Measurements from ENCODE around the gene VLDLR. TPM values are rescaled to one million over a fixed set of nuclear protein-coding genes. Genes with fewer than 3 reads are reported as not detected.
A peak's percentile ranks its signal among the peaks of the same experiment; 100 is the strongest.

VLDLR gene
- total RNA-seq, 1 donor from 2014 or later: 49.7 TPM

DNA sequence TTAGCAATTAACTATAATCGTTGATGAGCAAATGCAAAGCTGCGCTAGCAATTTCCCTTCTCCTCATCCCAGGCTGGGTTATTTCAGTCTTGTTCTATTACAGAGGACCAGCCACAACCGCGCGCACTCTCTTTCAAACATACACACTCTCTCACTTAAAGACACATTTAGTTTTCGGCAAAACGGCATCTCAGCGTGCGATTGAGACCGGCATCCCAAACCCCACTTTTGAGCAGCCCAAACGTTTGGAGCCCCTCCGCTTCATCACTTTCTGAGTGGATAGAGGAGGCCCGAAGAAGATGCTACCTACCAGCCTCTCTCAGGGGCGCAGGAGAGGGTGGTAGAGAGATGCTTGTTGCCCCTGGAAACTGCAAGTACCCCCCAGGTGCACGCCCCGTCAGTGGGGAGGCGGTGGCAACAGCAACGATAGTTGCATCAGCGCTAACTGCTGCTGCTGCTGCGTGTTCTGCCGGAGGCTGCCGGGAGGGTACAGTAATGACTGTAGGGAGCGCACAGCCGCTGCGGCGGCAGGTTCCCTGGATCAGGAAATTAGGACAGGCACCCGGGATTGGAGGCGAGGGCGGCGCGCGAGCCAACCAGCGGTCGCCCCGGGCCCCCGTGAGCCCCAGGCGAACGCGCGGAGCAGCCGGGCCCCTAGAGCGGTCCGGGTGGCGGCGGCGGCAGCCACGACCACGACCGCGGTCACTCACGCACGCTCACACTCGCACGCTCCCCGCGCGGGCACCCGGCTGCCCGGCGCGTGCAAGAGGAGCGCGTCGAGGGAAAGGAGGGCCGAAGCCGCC is 467 bp upstream of the VLDLR start:
- peak in 1 of 2 donors; percentile 57 for DNase-seq (ENCODE audit: low spot score in 2 of 2)
- no peak for FAIRE-seq

DNA sequence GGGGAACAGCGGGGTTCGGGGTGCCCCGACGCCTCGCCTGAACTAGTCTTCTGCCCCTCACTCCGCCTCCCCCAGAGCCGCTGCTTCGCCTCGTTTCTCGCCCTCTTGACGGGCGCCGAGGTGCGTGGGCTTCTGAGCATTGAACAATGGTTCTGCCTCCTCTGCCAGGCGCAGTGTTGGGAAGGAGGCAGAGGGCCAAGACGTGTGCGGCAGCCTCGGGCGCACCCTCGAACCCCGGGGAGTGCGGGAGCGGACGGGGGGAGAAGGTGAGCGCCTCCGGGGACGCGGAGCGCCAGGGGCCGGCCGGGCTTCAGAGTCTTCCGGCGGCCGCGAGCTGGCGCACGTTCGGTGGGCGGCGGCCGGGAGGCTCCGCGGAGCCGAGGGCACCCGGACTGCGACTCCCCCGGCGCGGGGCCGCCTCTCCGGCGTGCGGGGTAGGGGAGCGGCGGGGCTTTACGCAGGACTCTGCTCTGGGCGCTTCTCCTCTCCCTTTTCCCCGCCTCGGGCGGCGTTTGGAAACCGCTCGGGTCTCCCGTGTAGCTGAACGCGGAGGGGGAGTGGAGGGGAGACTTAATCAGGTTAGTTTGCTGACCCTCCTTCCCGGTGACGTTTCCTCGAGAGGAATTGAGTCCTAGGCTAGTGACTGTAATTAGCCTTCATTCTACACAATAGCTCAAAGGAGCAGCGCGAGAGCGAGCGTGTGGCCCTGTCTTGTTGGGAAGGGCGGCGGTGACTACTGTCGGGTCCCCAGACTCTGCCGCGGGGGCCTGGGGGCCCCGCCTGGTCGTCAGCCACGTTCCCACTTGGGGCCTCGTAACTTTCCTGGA is 1.1 kb downstream of the VLDLR start:
- FAIRE-seq (no peak), DNase-seq (ENCODE audit: low spot score in 2 of 2) (peak in 1 of 2 donors; percentile 25)

DNA sequence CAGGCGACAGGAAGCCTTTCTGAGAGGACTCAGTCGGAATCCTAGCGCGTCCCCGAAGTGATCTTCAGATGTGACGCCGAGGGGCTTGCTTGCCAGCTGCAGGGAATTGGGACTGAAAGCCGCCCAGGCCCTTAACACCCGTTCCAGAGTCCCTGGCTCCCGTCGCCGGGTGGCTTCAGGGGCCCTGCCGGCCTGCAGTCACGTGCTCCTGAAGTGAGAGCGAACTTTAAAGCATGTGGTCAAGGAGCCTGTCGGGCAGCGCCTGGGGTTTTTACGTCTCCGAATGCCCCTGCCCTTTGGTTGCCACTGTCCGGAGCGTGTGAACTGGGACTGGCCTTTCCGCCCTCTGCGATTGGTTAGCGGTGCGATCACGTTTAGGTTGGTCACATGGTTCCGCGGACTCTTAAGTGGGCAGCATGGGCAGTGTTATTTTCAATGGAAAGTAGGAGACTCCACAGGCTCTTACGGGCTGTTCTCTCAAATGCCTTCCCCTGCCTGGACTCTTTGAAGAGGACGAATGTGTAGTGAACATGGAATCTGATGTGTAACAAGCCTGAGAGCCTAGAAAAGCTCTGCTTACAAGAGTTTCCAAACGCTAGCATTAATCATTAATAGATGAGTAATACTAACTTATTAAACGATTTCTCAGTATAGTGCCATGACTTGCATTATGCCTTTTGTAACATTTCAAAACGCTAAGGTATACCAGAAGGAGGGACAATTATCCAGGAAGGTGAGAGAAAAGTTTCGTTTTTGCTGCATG is 1.9 kb downstream of the VLDLR start:
- FAIRE-seq (no peak), DNase-seq (ENCODE audit: low spot score in 2 of 2) (peak; percentile 43 to 70)

DNA sequence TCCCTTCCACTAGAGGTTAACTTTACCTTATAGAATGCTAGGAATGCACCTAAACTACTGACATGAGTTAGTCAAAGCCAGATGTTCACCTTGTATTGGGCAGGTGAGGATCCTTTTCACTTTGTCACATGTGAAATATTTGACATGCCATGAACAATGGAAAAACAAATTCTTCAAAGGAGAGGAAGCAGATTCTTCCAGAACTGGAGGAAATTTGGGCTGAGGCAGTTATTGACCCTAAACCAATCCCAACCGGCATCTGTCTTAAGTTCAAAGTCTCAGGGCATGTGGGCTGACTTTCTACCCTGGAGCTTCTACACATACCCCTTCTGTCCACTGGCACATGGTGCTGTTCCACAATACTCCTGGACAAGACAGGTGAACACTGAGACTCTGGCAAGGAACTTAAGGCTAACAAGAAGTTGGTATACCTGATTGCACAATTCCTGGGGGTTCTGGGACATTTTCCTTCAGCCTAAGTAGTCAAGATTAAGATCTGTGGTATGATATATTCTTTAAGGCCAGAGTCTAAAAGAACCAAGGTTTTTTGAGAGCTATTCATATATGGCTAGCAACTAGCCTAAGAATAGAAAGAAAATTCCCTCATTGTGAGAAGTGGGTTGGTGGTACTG is 2.6 kb downstream of the VLDLR start:
- FAIRE-seq: no peak

DNA sequence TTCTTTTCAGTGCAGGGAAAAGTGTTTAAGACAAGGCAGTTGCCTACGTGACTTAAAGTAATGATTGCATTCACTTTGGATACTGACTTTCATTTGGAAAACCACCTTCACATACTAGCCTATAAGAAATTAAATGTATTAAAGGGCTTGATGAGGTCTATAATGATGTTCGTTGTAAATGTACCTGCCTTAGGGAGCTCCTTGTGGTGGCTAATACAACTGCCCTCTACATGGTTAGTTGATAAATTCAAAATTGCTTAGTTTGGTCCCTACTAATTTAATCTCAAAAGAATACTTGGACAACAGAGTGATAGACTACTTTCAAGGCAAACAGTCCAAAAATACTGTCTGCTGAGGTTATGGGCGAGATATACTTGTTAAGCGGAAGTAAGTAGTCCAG is 3.8 kb downstream of the VLDLR start:
- no peak for FAIRE-seq
- no peak for DNase-seq (ENCODE audit: low spot score in 2 of 2)

More for the DNA sequence above, 2.6 kb downstream of the VLDLR start:
- DNase-seq (ENCODE audit: low spot score in 2 of 2): no peak

DNA sequence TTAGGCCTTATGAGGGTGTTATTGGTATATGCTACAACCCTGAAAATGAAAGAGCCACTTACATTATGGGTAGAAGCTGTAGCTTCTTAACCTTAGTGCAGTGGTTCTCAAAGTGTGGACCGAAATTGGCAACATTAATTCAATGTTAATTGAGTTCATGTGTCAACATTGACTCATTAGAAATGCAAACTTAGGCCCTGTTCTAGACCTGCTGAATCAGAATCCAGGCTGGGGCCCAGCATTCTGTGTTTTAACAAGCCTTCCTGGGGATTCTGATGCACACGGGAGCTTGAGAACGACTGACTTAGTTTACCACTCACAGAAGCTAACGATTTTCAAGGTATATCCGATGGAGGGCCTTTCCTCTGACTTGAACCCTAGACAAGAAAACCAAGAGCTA is 7.3 kb downstream of the VLDLR start:
- DNase-seq (ENCODE audit: low spot score in 2 of 2): no peak
- FAIRE-seq: no peak

DNA sequence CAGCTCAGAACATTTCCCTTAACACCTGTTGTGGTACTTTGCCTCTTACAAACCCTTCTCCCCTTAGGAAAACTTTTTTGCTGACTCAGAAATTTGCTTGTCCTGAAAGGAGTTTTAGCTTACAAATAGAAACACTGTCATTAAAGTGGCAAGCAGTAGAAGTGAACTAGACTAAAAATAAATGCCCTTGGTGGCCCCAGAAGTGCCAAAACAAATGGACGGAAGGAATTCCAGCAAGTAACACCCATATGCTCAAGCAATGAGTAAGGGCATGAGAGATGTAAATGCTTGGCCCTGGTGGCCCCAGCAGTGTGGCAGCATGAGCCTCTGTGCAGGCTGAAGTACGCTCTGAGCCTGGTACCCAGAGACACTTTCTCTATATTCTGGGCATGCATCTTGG is 8.6 kb downstream of the VLDLR start:
- FAIRE-seq: no peak

DNA sequence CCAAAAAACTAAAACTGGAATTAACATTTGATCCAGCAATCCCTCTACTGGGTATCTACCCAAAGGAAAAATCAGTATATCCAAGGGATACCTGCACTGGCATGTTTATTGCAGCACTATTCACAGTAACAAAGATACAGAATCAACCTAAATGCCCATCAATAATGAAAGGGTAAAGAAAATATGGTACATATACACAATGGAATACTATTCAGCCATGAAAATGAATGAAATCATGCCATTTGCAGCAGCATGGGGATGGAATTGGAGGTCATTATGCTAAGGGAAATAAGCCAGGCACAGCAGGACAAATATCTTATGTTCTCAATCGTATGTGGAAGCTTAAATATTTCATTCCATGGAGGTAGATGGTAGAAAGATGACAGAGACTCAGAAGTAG is 9.7 kb downstream of the VLDLR start:
- DNase-seq (ENCODE audit: low spot score in 2 of 2) (no peak), FAIRE-seq (no peak)

More for the DNA sequence above, 8.6 kb downstream of the VLDLR start:
- no peak for DNase-seq (ENCODE audit: low spot score in 2 of 2)

DNA sequence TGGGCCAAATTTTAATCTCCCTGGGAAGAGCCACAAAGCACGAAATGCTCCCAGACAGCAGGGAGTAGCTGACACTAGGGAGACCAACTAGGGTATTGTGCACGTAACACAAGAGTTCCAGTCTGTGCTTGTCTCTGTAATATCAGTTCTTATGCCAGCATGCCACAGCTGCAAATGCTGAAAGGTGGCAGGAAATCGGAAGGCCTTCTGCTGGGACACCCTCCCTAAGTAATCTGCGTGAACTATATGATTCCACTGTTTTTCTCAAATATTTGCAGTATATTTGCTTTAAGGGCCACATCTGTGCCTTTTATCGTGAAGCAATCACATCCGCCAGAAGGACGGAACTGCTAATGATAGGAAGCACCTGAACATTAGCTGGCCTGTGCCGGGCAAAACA is 12.6 kb downstream of the VLDLR start:
- DNase-seq (ENCODE audit: low spot score in 2 of 2) (no peak), FAIRE-seq (no peak)

DNA sequence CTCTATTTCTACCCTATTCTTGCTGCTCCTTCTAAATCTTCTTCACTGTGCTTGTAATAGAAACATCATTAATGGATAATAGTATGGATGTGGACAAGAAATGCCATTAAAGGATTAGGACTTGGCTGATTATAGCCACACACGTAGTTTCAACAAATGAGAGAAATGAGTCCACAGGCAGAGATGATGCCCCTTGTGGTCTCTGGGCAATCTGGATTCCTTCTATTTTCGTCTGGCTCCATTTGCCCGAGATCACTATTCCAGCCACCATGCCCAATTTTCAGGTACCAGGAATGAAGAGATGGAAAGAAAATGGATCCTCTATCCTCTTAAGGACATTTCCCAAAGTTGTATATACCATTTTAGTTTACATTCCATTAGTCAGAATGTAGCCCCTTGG is 13.2 kb downstream of the VLDLR start:
- no peak for DNase-seq (ENCODE audit: low spot score in 2 of 2)
- FAIRE-seq: no peak

DNA sequence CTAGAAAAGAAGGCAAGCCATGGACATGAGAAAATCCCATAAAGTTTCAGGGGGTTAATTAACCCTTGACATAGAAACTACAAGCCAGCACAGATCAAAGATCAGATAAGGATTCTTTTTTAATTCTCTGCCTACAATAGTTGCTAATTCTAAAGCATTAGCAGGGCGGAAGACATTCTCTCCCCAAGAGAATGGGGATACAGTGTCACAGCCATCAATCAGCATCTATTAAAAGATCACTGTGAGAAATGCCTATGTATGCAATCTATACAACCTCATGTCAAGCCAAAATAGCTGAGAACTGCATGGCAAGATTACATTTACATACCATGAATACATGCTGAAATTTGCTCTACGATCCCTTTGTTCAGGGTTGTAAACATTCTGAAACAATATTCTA is 14.3 kb downstream of the VLDLR start:
- DNase-seq (ENCODE audit: low spot score in 2 of 2): no peak
- FAIRE-seq: no peak

DNA sequence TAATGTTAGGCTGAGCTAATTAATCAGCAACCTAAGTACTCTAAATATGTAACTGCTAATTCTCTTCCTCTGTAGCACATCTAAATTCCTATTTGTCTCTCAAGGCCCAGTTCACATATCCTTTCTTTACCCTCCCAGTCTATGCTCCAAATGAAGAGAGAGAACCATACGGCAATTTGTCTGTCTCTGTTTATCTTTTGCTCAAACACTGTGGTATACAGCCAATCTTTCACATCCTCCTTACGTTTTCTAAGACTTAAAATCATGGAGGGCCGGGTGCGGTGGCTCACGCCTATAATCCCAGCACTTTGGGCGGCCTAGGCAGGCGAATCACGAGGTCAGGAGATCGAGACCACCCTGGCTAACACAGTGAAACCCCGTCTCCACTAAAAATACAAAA is 15.8 kb downstream of the VLDLR start:
- FAIRE-seq: no peak
- DNase-seq (ENCODE audit: low spot score in 2 of 2): no peak

DNA sequence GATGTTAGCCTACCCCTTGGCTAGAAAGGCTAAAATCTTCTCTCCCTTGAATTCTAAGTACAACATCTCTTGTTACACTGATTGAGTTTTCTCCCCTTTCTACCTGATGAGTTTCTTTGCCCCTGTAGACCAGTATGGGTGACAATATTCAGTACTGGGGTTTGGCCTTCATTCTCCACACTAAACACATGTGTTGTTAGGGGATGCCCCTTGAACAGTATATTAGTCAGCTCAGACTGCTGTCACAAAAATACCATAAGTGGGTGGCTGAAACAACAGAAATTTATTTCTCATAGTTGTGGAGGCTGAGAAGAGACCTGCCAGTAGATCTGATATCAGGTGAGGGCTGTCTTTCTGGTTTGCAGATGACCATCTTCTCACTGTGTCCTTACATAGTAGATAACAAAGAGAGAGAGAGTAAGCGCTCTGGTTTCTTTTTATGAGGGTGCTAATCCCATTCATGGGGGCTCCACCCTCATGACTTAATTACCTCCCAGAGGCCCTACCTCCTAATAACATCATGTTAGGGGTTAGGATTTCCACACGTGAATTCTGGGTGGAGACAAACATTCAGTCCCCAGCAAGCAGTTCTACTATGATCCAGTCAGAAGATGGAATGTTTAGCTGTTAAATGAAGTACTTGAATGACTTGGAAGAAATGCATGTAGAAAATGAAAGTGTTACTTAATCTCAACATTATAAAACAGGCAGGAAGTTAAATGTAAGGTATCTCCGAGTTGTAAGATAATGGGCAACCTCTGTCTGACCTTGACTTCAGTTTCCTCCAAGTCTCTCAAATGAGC is 17.5 kb downstream of the VLDLR start:
- FAIRE-seq (no peak), DNase-seq (ENCODE audit: low spot score in 2 of 2) (no peak)

DNA sequence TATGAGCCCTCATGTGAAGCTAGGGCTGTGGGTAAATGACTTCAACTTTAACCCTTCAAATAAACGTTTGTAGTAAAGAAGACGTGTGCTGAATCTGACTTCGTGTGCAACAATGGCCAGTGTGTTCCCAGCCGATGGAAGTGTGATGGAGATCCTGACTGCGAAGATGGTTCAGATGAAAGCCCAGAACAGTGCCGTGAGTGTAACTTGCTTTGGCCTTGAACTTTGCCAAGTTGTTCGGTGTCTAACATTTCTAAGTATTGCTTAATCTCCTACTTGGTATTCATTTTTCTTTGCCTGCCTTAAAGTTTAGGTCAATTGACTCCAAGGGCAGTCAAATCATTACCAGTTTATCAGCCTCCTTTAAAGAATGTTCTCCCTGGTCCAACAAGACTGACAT is 18.2 kb downstream of the VLDLR start:
- FAIRE-seq (no peak), DNase-seq (ENCODE audit: low spot score in 2 of 2) (no peak)

DNA sequence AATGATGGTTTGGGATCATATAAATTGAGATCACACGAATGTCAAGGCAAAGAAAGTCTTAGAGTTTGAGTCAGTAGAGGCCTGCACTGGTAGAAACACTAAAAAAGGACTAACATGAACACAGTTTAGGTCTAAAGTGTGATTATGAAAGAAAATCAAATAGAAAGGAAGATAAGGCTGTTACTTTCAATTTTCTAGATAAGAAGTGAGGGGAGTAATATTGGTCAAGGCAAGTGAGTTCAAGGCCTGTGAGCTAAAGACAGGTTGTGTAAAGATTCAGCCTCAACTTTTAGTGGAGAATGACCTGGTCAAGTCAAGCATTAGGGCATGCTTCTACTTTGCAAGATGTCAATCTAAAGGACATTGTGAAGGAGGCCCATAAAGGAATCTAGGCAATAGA is 19.0 kb downstream of the VLDLR start:
- DNase-seq (ENCODE audit: low spot score in 2 of 2) (no peak), FAIRE-seq (no peak)

DNA sequence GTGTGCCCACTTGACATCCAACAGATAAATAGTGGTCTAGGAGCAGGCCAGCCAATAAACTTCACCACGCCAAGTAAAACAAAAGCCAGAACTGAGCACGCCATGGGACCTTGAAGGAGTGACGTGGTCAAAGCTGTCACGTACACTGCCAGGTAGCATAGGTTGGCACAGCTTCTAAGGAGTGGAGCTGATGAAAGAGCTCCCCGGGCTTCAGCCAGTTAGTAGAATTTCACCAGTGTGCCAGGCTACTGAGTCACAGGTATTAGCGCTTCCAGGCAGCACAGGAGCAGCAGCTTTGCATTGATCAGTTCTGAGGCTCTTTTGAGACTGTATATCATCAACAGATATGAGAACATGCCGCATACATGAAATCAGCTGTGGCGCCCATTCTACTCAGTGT is 19.4 kb downstream of the VLDLR start:
- DNase-seq (ENCODE audit: low spot score in 2 of 2) (no peak), FAIRE-seq (no peak)

DNA sequence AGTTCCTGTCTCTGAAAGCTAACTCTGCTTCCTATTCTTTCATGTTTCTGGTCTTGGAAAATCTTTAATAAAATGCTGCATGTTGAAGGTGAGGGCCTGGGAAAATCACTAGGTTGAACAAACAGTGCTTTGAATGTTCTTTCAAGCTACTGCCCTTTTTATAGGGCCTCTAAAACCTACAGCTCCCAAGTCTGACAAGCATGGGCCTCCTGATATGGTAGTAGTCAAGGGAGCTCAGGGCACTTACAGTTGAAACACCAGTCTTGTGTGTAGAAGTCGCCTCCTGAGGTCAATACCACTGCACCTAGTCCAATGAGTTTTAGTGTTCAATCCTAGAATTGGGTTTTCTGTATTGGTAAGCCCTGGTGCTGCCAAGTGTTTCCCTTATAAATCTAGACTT is 20.5 kb downstream of the VLDLR start:
- DNase-seq (ENCODE audit: low spot score in 2 of 2): no peak
- no peak for FAIRE-seq

DNA sequence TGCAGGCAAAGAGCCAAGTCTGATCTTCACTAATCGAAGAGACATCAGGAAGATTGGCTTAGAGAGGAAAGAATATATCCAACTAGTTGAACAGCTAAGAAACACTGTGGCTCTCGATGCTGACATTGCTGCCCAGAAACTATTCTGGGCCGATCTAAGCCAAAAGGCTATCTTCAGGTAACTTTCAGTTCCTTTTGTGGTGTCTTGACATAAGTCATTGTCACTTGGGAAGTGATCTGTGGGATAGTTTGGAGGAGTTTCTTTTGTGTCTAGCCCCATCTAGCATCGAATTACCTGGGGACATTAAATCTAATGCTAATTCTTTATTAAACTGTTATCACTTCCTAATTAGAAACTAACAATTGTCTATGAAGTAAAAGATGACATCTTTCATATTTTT is 24.0 kb downstream of the VLDLR start:
- FAIRE-seq (no peak), DNase-seq (ENCODE audit: low spot score in 2 of 2) (no peak)

DNA sequence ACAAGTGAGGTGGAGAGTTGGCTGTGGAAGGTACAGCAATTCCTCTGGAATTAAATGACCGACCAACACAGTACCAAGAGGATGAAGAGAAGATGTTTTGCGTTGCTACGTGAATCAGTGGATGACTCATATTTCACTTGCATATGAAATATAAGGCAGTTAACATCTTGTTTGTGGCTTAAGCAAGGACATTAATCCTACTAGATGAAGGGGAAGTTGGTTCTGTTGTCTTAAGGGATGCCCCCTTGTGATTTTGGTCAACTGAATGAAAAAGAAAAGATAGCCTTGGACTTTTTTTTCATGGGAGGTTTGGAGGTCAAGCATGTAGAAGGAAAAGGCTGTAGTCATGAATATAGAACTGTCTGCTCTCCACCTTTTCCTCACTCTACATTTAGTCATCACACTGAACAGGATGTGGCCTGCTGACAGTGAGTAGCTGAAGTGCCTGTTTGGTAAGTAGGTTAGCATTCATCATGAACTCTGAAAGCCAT is 33.9 kb downstream of the VLDLR start:
- DNase-seq (ENCODE audit: low spot score in 2 of 2) (no peak), FAIRE-seq (no peak)

DNA sequence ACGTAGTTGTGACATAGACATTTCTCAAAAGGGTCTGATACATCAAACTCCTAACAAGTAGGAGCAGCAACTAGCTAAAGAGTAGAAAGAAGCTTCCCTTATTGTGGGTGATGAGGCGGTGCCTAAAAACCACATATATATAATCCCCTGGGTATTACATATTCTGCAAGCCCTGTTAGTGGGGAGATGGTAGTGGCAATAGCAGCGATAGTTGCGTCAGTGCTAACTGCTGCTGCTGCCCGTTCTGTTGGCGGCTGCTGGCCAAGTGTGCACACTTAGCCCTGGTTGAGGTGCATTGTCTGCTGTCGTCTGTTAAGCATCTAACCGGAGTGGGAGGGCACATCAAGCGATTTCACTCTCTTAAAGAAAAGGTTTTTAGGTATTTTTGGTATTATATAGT is 35.8 kb downstream of the VLDLR start:
- FAIRE-seq (no peak), DNase-seq (ENCODE audit: low spot score in 2 of 2) (no peak)

Measured in frontal cortex (tissue), 4 donors.